Lower leg skin (tissue), 4 donors: Measurements from ENCODE around the gene PREX1. TPM values are rescaled to one million over a fixed set of nuclear protein-coding genes. Genes with fewer than 3 reads are reported as not detected.

Experiments used
- DNase-seq, 2 donors: peaks; one replicate each; pipeline ENCODE4 v3.0.0-alpha.2; 2019; ENCODE audit warnings: low spot score in 2 of 2
- H3K4me3 ChIP-seq: fragments of 200-600 bp; sonication (generic); 2 replicates; pipeline ENCODE4 v1.5.1; 2017; ENCODE audit warnings: mild to moderate bottlenecking, low read depth; ENCODE audit not compliant: poor library complexity, severe bottlenecking
- POLR2A ChIP-seq, 2 donors: fragments of 450-650 bp; IDR thresholded peaks; one replicate each; pipeline ENCODE4 v1.6.1; 2016 to 2017; ENCODE audit warnings: antibody characterized with exemption in 2 of 2, mild to moderate bottlenecking in 1 of 2, moderate library complexity in 1 of 2
- WGBS, 2 donors: methylation state at CpG; one replicate each; pipeline ENCODE4 v1.1.5; 2018; 5-methylcytosine and 5-hydroxymethylcytosine counted together
- intact Hi-C: fragments of 100-400 bp; cut with DNase I; formaldehyde crosslinking; loops from one replicate; pipeline ENCODE4 v1.15.0; 2023; ENCODE audit warnings: low total_unique reads
- total RNA-seq, 4 donors: library from RNA; depleted of rRNA; stranded (reverse); fragments of >200 nt; gene quantifications; one replicate each; pipeline ENCODE4 v1.1.0, GENCODE V29; 2016
- TF ChIP-seq, protein P1 (sequence below), 3 donors: fragments of 450-650 bp; IDR thresholded peaks; one replicate each; pipeline ENCODE4 v1.5.1; 2016; ENCODE audit warnings: antibody characterized with exemption in 3 of 3, mild to moderate bottlenecking in 3 of 3, moderate library complexity in 2 of 3

PREX1 gene
- total RNA-seq, 4 donors from 2014 or later: 5.4 to 18.6 (median 7.9) TPM

DNA sequence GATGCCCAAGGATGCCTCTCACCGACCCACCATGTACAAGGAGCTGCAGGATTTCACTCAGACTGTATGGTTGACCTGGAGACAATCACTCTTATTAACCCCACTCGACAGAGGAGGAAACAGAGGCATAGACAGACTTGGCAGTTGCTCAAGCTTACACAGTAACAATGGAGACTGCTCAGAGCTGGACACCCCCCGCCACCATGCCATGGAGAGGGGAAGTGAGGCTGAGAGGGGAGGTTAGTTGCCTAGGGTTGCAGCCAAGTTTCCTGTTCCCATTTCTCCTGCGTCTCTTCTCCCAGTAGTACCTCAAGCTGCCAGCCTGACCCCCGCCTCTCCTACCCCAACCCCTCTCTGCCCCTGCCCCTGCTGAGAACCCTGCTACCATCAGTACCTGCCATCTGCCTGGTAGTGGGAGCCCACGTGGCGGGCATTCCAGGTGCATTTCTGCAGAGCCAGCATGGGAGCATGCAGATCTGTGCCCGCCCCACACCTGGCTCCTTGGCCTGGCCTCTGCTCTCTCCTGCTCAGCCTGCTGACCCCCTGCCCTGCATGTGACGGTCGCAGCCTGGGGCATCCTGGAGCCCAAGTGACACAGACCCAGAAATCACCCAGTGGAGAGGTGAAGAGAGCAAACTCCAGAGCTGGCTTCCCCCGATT, 157.7 kb downstream of the PREX1 start:
- no peak overlapping the region for H3K4me3 ChIP-seq
- no peak for DNase-seq
- 73 to 83% methylated on average over 11 of the region's 11 CpGs for WGBS, 2 donors
- TF ChIP-seq, protein P1, sequence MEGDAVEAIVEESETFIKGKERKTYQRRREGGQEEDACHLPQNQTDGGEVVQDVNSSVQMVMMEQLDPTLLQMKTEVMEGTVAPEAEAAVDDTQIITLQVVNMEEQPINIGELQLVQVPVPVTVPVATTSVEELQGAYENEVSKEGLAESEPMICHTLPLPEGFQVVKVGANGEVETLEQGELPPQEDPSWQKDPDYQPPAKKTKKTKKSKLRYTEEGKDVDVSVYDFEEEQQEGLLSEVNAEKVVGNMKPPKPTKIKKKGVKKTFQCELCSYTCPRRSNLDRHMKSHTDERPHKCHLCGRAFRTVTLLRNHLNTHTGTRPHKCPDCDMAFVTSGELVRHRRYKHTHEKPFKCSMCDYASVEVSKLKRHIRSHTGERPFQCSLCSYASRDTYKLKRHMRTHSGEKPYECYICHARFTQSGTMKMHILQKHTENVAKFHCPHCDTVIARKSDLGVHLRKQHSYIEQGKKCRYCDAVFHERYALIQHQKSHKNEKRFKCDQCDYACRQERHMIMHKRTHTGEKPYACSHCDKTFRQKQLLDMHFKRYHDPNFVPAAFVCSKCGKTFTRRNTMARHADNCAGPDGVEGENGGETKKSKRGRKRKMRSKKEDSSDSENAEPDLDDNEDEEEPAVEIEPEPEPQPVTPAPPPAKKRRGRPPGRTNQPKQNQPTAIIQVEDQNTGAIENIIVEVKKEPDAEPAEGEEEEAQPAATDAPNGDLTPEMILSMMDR (IDR thresholded peaks at IDR 0.05): no peak
- TF ChIP-seq POLR2A (IDR thresholded peaks at IDR 0.05): no peak
- intact Hi-C loops: no loop called here

GRCh38 chr20:48668451-48668946, 159.3 kb downstream of the PREX1 start:
- TF ChIP-seq POLR2A (IDR thresholded peaks at IDR 0.05): no peak
- TF ChIP-seq, protein P1 (IDR thresholded peaks at IDR 0.05): no peak
- no peak overlapping the region for H3K4me3 ChIP-seq
- intact Hi-C loops: no loop called here
- 51 to 63% methylated on average over 5 to 10 of the region's 10 CpGs for WGBS, 2 donors
- DNase-seq: no peak

DNA sequence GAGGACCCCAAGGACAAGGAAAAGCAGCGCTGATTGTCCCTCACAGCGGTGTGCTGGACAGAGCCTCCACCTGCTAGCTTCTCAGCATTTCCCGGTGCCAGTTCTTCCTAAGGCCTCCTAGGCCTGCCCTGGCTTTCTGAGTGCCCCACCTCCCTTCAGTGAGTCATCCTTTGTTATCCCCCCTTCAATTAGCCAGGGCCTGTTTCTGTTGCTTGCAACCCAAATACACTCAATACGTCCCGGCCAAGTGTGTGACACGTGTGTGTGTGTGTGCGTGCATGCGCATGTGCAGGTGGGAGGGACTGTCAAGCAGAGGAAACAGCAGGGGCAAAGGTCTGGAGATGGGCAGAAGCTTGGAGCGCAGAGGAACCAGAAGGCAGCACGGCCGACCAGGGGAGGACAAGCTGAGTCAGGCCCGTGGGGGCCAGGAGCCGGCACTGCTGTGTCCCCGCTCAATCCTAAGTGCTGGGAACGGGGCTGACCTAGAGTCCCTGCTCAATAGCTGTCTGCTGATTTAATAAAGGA, 159.8 kb downstream of the PREX1 start:
- DNase-seq: no peak
- no peak overlapping the region for H3K4me3 ChIP-seq
- TF ChIP-seq, protein P1 (IDR thresholded peaks at IDR 0.05): no peak
- no peak for TF ChIP-seq POLR2A (IDR thresholded peaks at IDR 0.05)
- 83% methylated on average over 15 of the region's 15 CpGs for WGBS, 2 donors
- intact Hi-C loops: no loop called here

- H3K4me3 ChIP-seq: no peak overlapping the region
- no peak for DNase-seq
- TF ChIP-seq, protein P1 (IDR thresholded peaks at IDR 0.05): no peak
- no peak for TF ChIP-seq POLR2A (IDR thresholded peaks at IDR 0.05)
- 88 to 93% methylated on average over 6 of the region's 6 CpGs for WGBS, 2 donors
- intact Hi-C loops: no loop called here
Observed at GRCh38 chr20:48667481-48667880, 160.3 kb downstream of the PREX1 start.

GRCh38 chr20:48665785-48666184, 162.0 kb downstream of the PREX1 start:
- DNase-seq: no peak
- 94 to 99% methylated on average over 8 of the region's 8 CpGs for WGBS, 2 donors
- no peak overlapping the region for H3K4me3 ChIP-seq

More at GRCh38 chr20:48665785-48666184, 162.0 kb downstream of the PREX1 start:
- intact Hi-C loops: no loop called here
- TF ChIP-seq, protein P1 (IDR thresholded peaks at IDR 0.05): no peak
- TF ChIP-seq POLR2A (IDR thresholded peaks at IDR 0.05): no peak
